ENCODE measurements around the gene CISTR.
A peak's percentile ranks its signal among the peaks of the same experiment; 100 is the strongest.

The CISTR gene

GRCh38 chr12:53750812-53751335, 905 bp downstream of the CISTR start:
- TF ChIP-seq SUZ12 (IDR thresholded peaks at IDR 0.05; ENCODE audit: extremely low read depth, insufficient read depth, insufficient read length) (peak; percentile 50), ZNF274 (IDR thresholded peaks at IDR 0.05; ENCODE audit: low read depth, low read length) (no peak), YY1 (IDR thresholded peaks at IDR 0.05; ENCODE audit: insufficient read depth, insufficient read length) (no peak)
- Histone ChIP-seq H3K36me3 (ENCODE audit: insufficient read depth, insufficient read length, low read length) (no peaks in the 10 kb centered on the region), H3K9ac (ENCODE audit: insufficient read length, low read depth) (peak overlapping the region; percentile 73), H3K27me3 (ENCODE audit: insufficient read depth, insufficient read length) (peaks cover 95% of the 10 kb centered on the region), H3K4me3 (ENCODE audit: insufficient read length, low read depth) (peak overlapping the region; percentile 53), H3K9me3 (ENCODE audit: insufficient read depth, low read length) (no peaks in the 10 kb centered on the region), H3K4me1 (ENCODE audit: insufficient read depth, insufficient read length) (peaks cover 7% of the 10 kb centered on the region)
- DNase-seq (ENCODE audit: low read depth, low spot score) = no peak

- Histone ChIP-seq H3K4me3 (ENCODE audit: insufficient read length, low read depth) (peak overlapping the region; percentile 53), H3K36me3 (ENCODE audit: insufficient read depth, insufficient read length, low read length) (no peaks in the 10 kb centered on the region), H3K4me1 (ENCODE audit: insufficient read depth, insufficient read length) (peaks cover 7% of the 10 kb centered on the region), H3K9me3 (ENCODE audit: insufficient read depth, low read length) (no peaks in the 10 kb centered on the region), H3K9ac (ENCODE audit: insufficient read length, low read depth) (peak overlapping the region; percentile 73), H3K27me3 (ENCODE audit: insufficient read depth, insufficient read length) (peaks cover 99% of the 10 kb centered on the region)
- TF ChIP-seq SUZ12 (IDR thresholded peaks at IDR 0.05; ENCODE audit: extremely low read depth, insufficient read depth, insufficient read length) (no peak), ZNF274 (IDR thresholded peaks at IDR 0.05; ENCODE audit: low read depth, low read length) (no peak), YY1 (IDR thresholded peaks at IDR 0.05; ENCODE audit: insufficient read depth, insufficient read length) (no peak)
- no peak for DNase-seq (ENCODE audit: low read depth, low spot score)
These were observed 1.6 kb downstream of the CISTR start for GRCh38 chr12:53749986-53750811.

GRCh38 chr12:53748072-53748840, 3.5 kb downstream of the CISTR start:
- no peak overlapping the region for H3K4me3 ChIP-seq (ENCODE audit: insufficient read length, low read depth)
- H3K27me3 ChIP-seq (ENCODE audit: insufficient read depth, insufficient read length) = peaks cover 98% of the 10 kb centered on the region
- no peak for DNase-seq (ENCODE audit: low read depth, low spot score)
- peaks cover 10% of the 10 kb centered on the region for H3K4me1 ChIP-seq (ENCODE audit: insufficient read depth, insufficient read length)
- TF ChIP-seq YY1 (IDR thresholded peaks at IDR 0.05; ENCODE audit: insufficient read depth, insufficient read length) (no peak), SUZ12 (IDR thresholded peaks at IDR 0.05; ENCODE audit: extremely low read depth, insufficient read depth, insufficient read length) (peak; percentile 73), ZNF274 (IDR thresholded peaks at IDR 0.05; ENCODE audit: low read depth, low read length) (no peak)
- H3K36me3 ChIP-seq (ENCODE audit: insufficient read depth, insufficient read length, low read length) = no peaks in the 10 kb centered on the region
- no peaks in the 10 kb centered on the region for H3K9me3 ChIP-seq (ENCODE audit: insufficient read depth, low read length)
- H3K9ac ChIP-seq (ENCODE audit: insufficient read length, low read depth) = no peak overlapping the region

- DNase-seq (ENCODE audit: low read depth, low spot score) = no peak
- H3K9me3 ChIP-seq (ENCODE audit: insufficient read depth, low read length) = no peaks in the 10 kb centered on the region
- H3K27me3 ChIP-seq (ENCODE audit: insufficient read depth, insufficient read length) = peaks cover 98% of the 10 kb centered on the region
- no peak overlapping the region for H3K9ac ChIP-seq (ENCODE audit: insufficient read length, low read depth)
- no peaks in the 10 kb centered on the region for H3K36me3 ChIP-seq (ENCODE audit: insufficient read depth, insufficient read length, low read length)
- peaks cover 10% of the 10 kb centered on the region for H3K4me1 ChIP-seq (ENCODE audit: insufficient read depth, insufficient read length)
- TF ChIP-seq SUZ12 (IDR thresholded peaks at IDR 0.05; ENCODE audit: extremely low read depth, insufficient read depth, insufficient read length) (no peak), YY1 (IDR thresholded peaks at IDR 0.05; ENCODE audit: insufficient read depth, insufficient read length) (no peak), ZNF274 (IDR thresholded peaks at IDR 0.05; ENCODE audit: low read depth, low read length) (no peak)
- no peak overlapping the region for H3K4me3 ChIP-seq (ENCODE audit: insufficient read length, low read depth)
These were observed 4.7 kb downstream of the CISTR start for GRCh38 chr12:53747095-53747494.

- Histone ChIP-seq H3K4me1 (ENCODE audit: insufficient read depth, insufficient read length) (peaks cover 10% of the 10 kb centered on the region), H3K9me3 (ENCODE audit: insufficient read depth, low read length) (no peaks in the 10 kb centered on the region), H3K27me3 (ENCODE audit: insufficient read depth, insufficient read length) (peaks cover 95% of the 10 kb centered on the region), H3K9ac (ENCODE audit: insufficient read length, low read depth) (no peak overlapping the region), H3K4me3 (ENCODE audit: insufficient read length, low read depth) (no peak overlapping the region), H3K36me3 (ENCODE audit: insufficient read depth, insufficient read length, low read length) (no peaks in the 10 kb centered on the region)
- DNase-seq (ENCODE audit: low read depth, low spot score) = peak; percentile 92
- TF ChIP-seq SUZ12 (IDR thresholded peaks at IDR 0.05; ENCODE audit: extremely low read depth, insufficient read depth, insufficient read length) = no peak
- TF ChIP-seq YY1 (IDR thresholded peaks at IDR 0.05; ENCODE audit: insufficient read depth, insufficient read length) = no peak
- no peak for TF ChIP-seq ZNF274 (IDR thresholded peaks at IDR 0.05; ENCODE audit: low read depth, low read length)
These were observed 5.1 kb downstream of the CISTR start for GRCh38 chr12:53746592-53747092.

- TF ChIP-seq YY1 (IDR thresholded peaks at IDR 0.05; ENCODE audit: insufficient read depth, insufficient read length) (no peak), ZNF274 (IDR thresholded peaks at IDR 0.05; ENCODE audit: low read depth, low read length) (no peak), SUZ12 (IDR thresholded peaks at IDR 0.05; ENCODE audit: extremely low read depth, insufficient read depth, insufficient read length) (no peak)
These were observed 7.0 kb downstream of the CISTR start for GRCh38 chr12:53744751-53745150.

GRCh38 chr12:53744130-53744441, 7.7 kb downstream of the CISTR start:
- Histone ChIP-seq H3K4me1 (ENCODE audit: insufficient read depth, insufficient read length) (peaks cover 9% of the 10 kb centered on the region), H3K9me3 (ENCODE audit: insufficient read depth, low read length) (no peaks in the 10 kb centered on the region), H3K9ac (ENCODE audit: insufficient read length, low read depth) (no peak overlapping the region), H3K27me3 (ENCODE audit: insufficient read depth, insufficient read length) (peaks cover 91% of the 10 kb centered on the region), H3K4me3 (ENCODE audit: insufficient read length, low read depth) (no peak overlapping the region), H3K36me3 (ENCODE audit: insufficient read depth, insufficient read length, low read length) (no peaks in the 10 kb centered on the region)
- TF ChIP-seq YY1 (IDR thresholded peaks at IDR 0.05; ENCODE audit: insufficient read depth, insufficient read length) = no peak
- no peak for TF ChIP-seq ZNF274 (IDR thresholded peaks at IDR 0.05; ENCODE audit: low read depth, low read length)
- TF ChIP-seq SUZ12 (IDR thresholded peaks at IDR 0.05; ENCODE audit: extremely low read depth, insufficient read depth, insufficient read length) = no peak
- no peak for DNase-seq (ENCODE audit: low read depth, low spot score)

More at GRCh38 chr12:53744751-53745150, 7.0 kb downstream of the CISTR start:
- Histone ChIP-seq H3K9ac (ENCODE audit: insufficient read length, low read depth) (no peak overlapping the region), H3K27me3 (ENCODE audit: insufficient read depth, insufficient read length) (peaks cover 92% of the 10 kb centered on the region), H3K36me3 (ENCODE audit: insufficient read depth, insufficient read length, low read length) (no peaks in the 10 kb centered on the region), H3K4me1 (ENCODE audit: insufficient read depth, insufficient read length) (peaks cover 3% of the 10 kb centered on the region), H3K9me3 (ENCODE audit: insufficient read depth, low read length) (no peaks in the 10 kb centered on the region), H3K4me3 (ENCODE audit: insufficient read length, low read depth) (no peak overlapping the region)
- DNase-seq (ENCODE audit: low read depth, low spot score) = no peak

Data from NT2/D1 (cell line).